HepG2 (cell line): ENCODE measurements around the gene KLHDC2. TPM values are rescaled to one million over a fixed set of nuclear protein-coding genes. Genes with fewer than 3 reads are reported as not detected.

Experiments used
- BRCA1 ChIP-seq: sonication (generic); formaldehyde crosslinking; IDR thresholded peaks from 2 replicates; pipeline ENCODE4 v1.4.0; 2020; ENCODE audit warnings: missing genetic modification reagents
- CBX5 ChIP-seq: sonication (generic); formaldehyde crosslinking; IDR thresholded peaks from 2 replicates; pipeline ENCODE4 v1.4.0; 2020; ENCODE audit warnings: missing genetic modification reagents, borderline replicate concordance
- GRHL1 ChIP-seq: sonication (generic); formaldehyde crosslinking; conservative IDR thresholded peaks from 2 replicates; pipeline ENCODE4 v1.8.0; 2022; ENCODE audit warnings: missing genetic modification reagents
- HBP1 ChIP-seq: IDR thresholded peaks from 2 replicates; pipeline ENCODE4 v1.6.1; 2016; ENCODE audit warnings: low read depth, control low read depth
- HNF4G ChIP-seq, 2 experiments: sonication (generic) in 1 of 2; formaldehyde crosslinking in 1 of 2; IDR thresholded peaks; 2 replicates each; pipeline versions ENCODE4 v1.4.0 to v1.6.1; 2011 to 2020; ENCODE audit warnings: borderline replicate concordance in 2 of 2, low read depth in 2 of 2, mild to moderate bottlenecking in 2 of 2, low read length in 1 of 2, missing genetic modification reagents in 1 of 2, moderate library complexity in 1 of 2
- HNRNPLL ChIP-seq: fragments of 200-400 bp; formaldehyde crosslinking; IDR thresholded peaks from 2 replicates; pipeline ENCODE4 v1.6.1; 2017; ENCODE audit warnings: mild to moderate bottlenecking, low read depth, low read length; ENCODE audit not compliant: poor library complexity, severe bottlenecking
- HNRNPUL1 ChIP-seq: fragments of 200-400 bp; formaldehyde crosslinking; IDR thresholded peaks from 2 replicates; pipeline ENCODE4 v1.6.1; 2017; ENCODE audit warnings: low read depth, mild to moderate bottlenecking, low read length, moderate library complexity
- NONO ChIP-seq, 2 experiments: fragments of 450-650 bp in 1 of 2; sonication (generic) in 1 of 2; formaldehyde crosslinking in 1 of 2; IDR thresholded peaks in 1 of 2; conservative IDR thresholded peaks in 1 of 2; 2 replicates each; pipeline versions ENCODE4 v1.6.1 to v1.8.0; 2017 to 2022; ENCODE audit warnings: mild to moderate bottlenecking in 1 of 2, missing genetic modification reagents in 1 of 2, moderate library complexity in 1 of 2
- PAWR ChIP-seq: sonication (generic); formaldehyde crosslinking; IDR thresholded peaks from 2 replicates; pipeline ENCODE4 v1.4.0; 2020; ENCODE audit warnings: missing genetic modification reagents, mild to moderate bottlenecking, borderline replicate concordance
- RBM22 ChIP-seq: fragments of 200-400 bp; formaldehyde crosslinking; optimal IDR thresholded peaks from 2 replicates; pipeline ENCODE3; 2017; ENCODE audit warnings: mild to moderate bottlenecking, low read length, moderate library complexity
- RBM39 ChIP-seq: fragments of 200-400 bp; formaldehyde crosslinking; IDR thresholded peaks from one replicate; pipeline ENCODE4 v1.6.1; 2018; ENCODE audit warnings: antibody characterized with exemption, mild to moderate bottlenecking, low read depth, low read length; ENCODE audit not compliant: poor library complexity, severe bottlenecking
- SOX6 ChIP-seq, 2 experiments: fragments of 450-650 bp in 1 of 2; sonication (generic) in 1 of 2; formaldehyde crosslinking in 1 of 2; IDR thresholded peaks; 2 replicates each; pipeline versions ENCODE4 v1.4.0 to v1.6.1; 2017 to 2020; ENCODE audit warnings: antibody characterized with exemption in 1 of 2, mild to moderate bottlenecking in 1 of 2, missing genetic modification reagents in 1 of 2
- TBX3 ChIP-seq: fragments of 450-650 bp; IDR thresholded peaks from 2 replicates; pipeline ENCODE4 v1.6.1; 2017; ENCODE audit warnings: antibody characterized with exemption, mild to moderate bottlenecking, inconsistent platforms, borderline replicate concordance
- TP53 ChIP-seq: sonication (generic); formaldehyde crosslinking; conservative IDR thresholded peaks from 2 replicates; pipeline ENCODE4 v1.4.0; 2020; ENCODE audit warnings: missing genetic modification reagents
- U2AF1 ChIP-seq: fragments of 200-400 bp; formaldehyde crosslinking; optimal IDR thresholded peaks from 2 replicates; pipeline ENCODE3; 2017; ENCODE audit warnings: mild to moderate bottlenecking, low read depth, low read length
- ZMYM3 ChIP-seq: sonication (generic); formaldehyde crosslinking; IDR thresholded peaks from 2 replicates; pipeline ENCODE4 v1.5.1; 2020; ENCODE audit warnings: mild to moderate bottlenecking, missing genetic modification reagents
- ZNF230 ChIP-seq: sonication (generic); formaldehyde crosslinking; IDR thresholded peaks from 2 replicates; pipeline ENCODE4 v1.4.0; 2020; ENCODE audit warnings: mild to moderate bottlenecking, missing genetic modification reagents
- ZNF614 ChIP-seq: IDR thresholded peaks from 2 replicates; pipeline ENCODE4 v1.6.1; 2018; ENCODE audit warnings: missing biosample characterization, missing genetic modification reagents, inconsistent platforms, borderline replicate concordance
- ZNF772 ChIP-seq: sonication (generic); formaldehyde crosslinking; IDR thresholded peaks from 2 replicates; pipeline ENCODE4 v1.5.0; 2020; ENCODE audit warnings: mild to moderate bottlenecking, missing genetic modification reagents
- ZNF775 ChIP-seq: sonication (generic); formaldehyde crosslinking; IDR thresholded peaks from 2 replicates; pipeline ENCODE4 v1.4.0; 2020; ENCODE audit warnings: missing genetic modification reagents, mild to moderate bottlenecking, moderate library complexity, borderline replicate concordance
- ZSCAN21 ChIP-seq: sonication (generic); formaldehyde crosslinking; IDR thresholded peaks from 2 replicates; pipeline ENCODE4 v1.8.0; 2022; ENCODE audit warnings: mild to moderate bottlenecking, missing genetic modification reagents, moderate library complexity, borderline replicate concordance
- polyA plus RNA-seq, 8 experiments: library from polyadenylated mRNA; depleted of rRNA in 3 of 8; stranded (reverse) in 7 of 8; unstranded in 1 of 8; fragments of >200 nt; fragmentation: Illumina TruSeq in 4 of 8; extraction: Trizol in 4 of 8; gene quantifications; 2 replicates each; pipeline versions ENCODE4 v1.2.1 to v1.2.3, GENCODE V29; 2011 to 2016; ENCODE audit warnings: low read depth in 4 of 8, missing spikeins in 1 of 8, mixed read lengths in 1 of 8; ENCODE audit not compliant: insufficient read depth in 1 of 8
- total RNA-seq, 5 experiments: library from RNA; depleted of rRNA; stranded (reverse); fragments of >200 nt; fragmentation: Illumina TruSeq; extraction: Trizol; gene quantifications; 2 replicates each; pipeline ENCODE4 v1.2.3, GENCODE V29; 2016; ENCODE audit warnings: low read depth in 1 of 5
- TF ChIP-seq, protein P1 (sequence below): IDR thresholded peaks from 2 replicates; pipeline ENCODE4 v1.6.1; 2012; ENCODE audit warnings: low read length, improper control_type of control experiment

KLHDC2 gene
- total and polyA plus RNA-seq, 2 of the 13 experiments (the other 11 are each of a cell fraction or from before 2014, with no cell fraction given): 95.5 to 170 TPM

GRCh38 chr14:49770212-49770817 lies 2.4 kb downstream of the KLHDC2 start (continued):
- TF ChIP-seq GRHL1 (CRISPR knock-in tag): no peak
- no peak for TF ChIP-seq ZNF230 (CRISPR knock-in tag)
- TF ChIP-seq ZNF775 (CRISPR knock-in tag): no peak
- no peak for TF ChIP-seq U2AF1
- TF ChIP-seq ZNF772: no peak; the same call in none of the 2 replicates
- no peak for TF ChIP-seq BRCA1 (CRISPR knock-in tag)
- TF ChIP-seq RBM22: peak; percentile 66
- TF ChIP-seq HNRNPLL: no peak
- TF ChIP-seq RBM39: no peak
- 0 out of 2 replicates have a peak, but pooled peaks have one; percentile 50 for TF ChIP-seq ZNF614 (CRISPR knock-in tag)
- TF ChIP-seq, protein P1, sequence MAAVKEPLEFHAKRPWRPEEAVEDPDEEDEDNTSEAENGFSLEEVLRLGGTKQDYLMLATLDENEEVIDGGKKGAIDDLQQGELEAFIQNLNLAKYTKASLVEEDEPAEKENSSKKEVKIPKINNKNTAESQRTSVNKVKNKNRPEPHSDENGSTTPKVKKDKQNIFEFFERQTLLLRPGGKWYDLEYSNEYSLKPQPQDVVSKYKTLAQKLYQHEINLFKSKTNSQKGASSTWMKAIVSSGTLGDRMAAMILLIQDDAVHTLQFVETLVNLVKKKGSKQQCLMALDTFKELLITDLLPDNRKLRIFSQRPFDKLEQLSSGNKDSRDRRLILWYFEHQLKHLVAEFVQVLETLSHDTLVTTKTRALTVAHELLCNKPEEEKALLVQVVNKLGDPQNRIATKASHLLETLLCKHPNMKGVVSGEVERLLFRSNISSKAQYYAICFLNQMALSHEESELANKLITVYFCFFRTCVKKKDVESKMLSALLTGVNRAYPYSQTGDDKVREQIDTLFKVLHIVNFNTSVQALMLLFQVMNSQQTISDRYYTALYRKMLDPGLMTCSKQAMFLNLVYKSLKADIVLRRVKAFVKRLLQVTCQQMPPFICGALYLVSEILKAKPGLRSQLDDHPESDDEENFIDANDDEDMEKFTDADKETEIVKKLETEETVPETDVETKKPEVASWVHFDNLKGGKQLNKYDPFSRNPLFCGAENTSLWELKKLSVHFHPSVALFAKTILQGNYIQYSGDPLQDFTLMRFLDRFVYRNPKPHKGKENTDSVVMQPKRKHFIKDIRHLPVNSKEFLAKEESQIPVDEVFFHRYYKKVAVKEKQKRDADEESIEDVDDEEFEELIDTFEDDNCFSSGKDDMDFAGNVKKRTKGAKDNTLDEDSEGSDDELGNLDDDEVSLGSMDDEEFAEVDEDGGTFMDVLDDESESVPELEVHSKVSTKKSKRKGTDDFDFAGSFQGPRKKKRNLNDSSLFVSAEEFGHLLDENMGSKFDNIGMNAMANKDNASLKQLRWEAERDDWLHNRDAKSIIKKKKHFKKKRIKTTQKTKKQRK: no peak
- TF ChIP-seq SOX6 (IDR thresholded peaks at IDR 0.05): no peak
- peak; percentile 85; the same call in 1 of the 2 replicates for TF ChIP-seq SOX6 (CRISPR knock-in tag; IDR thresholded peaks at IDR 0.05)
- TF ChIP-seq ZSCAN21: no peak
- no peak for TF ChIP-seq NONO (IDR thresholded peaks at IDR 0.05)
- TF ChIP-seq NONO (CRISPR knock-in tag; conservative IDR thresholded peaks at IDR 0.05): peak; percentile 78
- no peak for TF ChIP-seq HNRNPUL1
- no peak for TF ChIP-seq HBP1
- no peak for TF ChIP-seq CBX5
- TF ChIP-seq TP53: no peak; the same call in 1 of the 2 replicates
- TF ChIP-seq HNF4G (IDR thresholded peaks at IDR 0.05; ENCODE audit: borderline replicate concordance, low read depth, low read length): peak; percentile 97
- TF ChIP-seq HNF4G (CRISPR knock-in tag; IDR thresholded peaks at IDR 0.05; ENCODE audit: borderline replicate concordance, low read depth): peak; percentile 83; the same call in 1 of the 2 replicates
- TF ChIP-seq ZMYM3: peak; percentile 7; the same call in 1 of the 2 replicates
- peak; percentile 76; the same call in 1 of the 2 replicates for TF ChIP-seq TBX3
- no peak for TF ChIP-seq PAWR (CRISPR knock-in tag)
